ENCODE results near the gene TTC39A.
"Not testable (repeated sequence)": the region's sequence is repeated elsewhere in the genome, so short reads cannot be mapped to it uniquely, and the experiment has no call there.

The TTC39A gene

GRCh38 chr1:51266791-51267190, 63.6 kb downstream of the TTC39A start:
- DNase-seq (ENCODE audit: low spot score): no peak

GRCh38 chr1:51266181-51266580, 64.2 kb downstream of the TTC39A start:
- no peak for DNase-seq (ENCODE audit: low spot score)

- no peak for DNase-seq (ENCODE audit: low spot score)
Measured at GRCh38 chr1:51265618-51266017, 64.7 kb downstream of the TTC39A start.

GRCh38 chr1:51264451-51264850, 65.9 kb downstream of the TTC39A start:
- no peak for DNase-seq (ENCODE audit: low spot score)

- no peak for DNase-seq (ENCODE audit: low spot score)
Measured at GRCh38 chr1:51263147-51263877, 67.0 kb downstream of the TTC39A start.

GRCh38 chr1:51255331-51255730, 75.0 kb downstream of the TTC39A start:
- no peak for DNase-seq (ENCODE audit: low spot score)

GRCh38 chr1:51253691-51254090, 76.7 kb downstream of the TTC39A start:
- DNase-seq (ENCODE audit: low spot score): no peak

- DNase-seq (ENCODE audit: low spot score): no peak
Measured at GRCh38 chr1:51252366-51252765, 78.0 kb downstream of the TTC39A start.

GRCh38 chr1:51251165-51251564, 79.2 kb downstream of the TTC39A start:
- not testable (repeated sequence) for DNase-seq (ENCODE audit: low spot score)

GRCh38 chr1:51250729-51251128, 79.6 kb downstream of the TTC39A start:
- not testable (repeated sequence) for DNase-seq (ENCODE audit: low spot score)

- DNase-seq (ENCODE audit: low spot score): no peak
Measured at GRCh38 chr1:51249445-51249844, 80.9 kb downstream of the TTC39A start.

- no peak for DNase-seq (ENCODE audit: low spot score)
Measured at GRCh38 chr1:51247499-51247898, 82.9 kb downstream of the TTC39A start.

GRCh38 chr1:51247022-51247421, 83.3 kb downstream of the TTC39A start:
- no peak for DNase-seq (ENCODE audit: low spot score)

- DNase-seq (ENCODE audit: low spot score): no peak
Measured at GRCh38 chr1:51242546-51242945, 87.8 kb downstream of the TTC39A start.

- DNase-seq (ENCODE audit: low spot score): no peak
Measured at GRCh38 chr1:51241119-51241518, 89.2 kb downstream of the TTC39A start.

- DNase-seq (ENCODE audit: low spot score): no peak
Measured at GRCh38 chr1:51240084-51240483, 90.3 kb downstream of the TTC39A start.

- DNase-seq (ENCODE audit: low spot score): no peak
Measured at GRCh38 chr1:51238034-51238403, 92.3 kb downstream of the TTC39A start.

GRCh38 chr1:51237351-51238033, 92.9 kb downstream of the TTC39A start:
- no peak for DNase-seq (ENCODE audit: low spot score)

Data from HuH-7 (cell line).